ENCODE data around the gene SH3PXD2A.

Gene SH3PXD2A

DNA sequence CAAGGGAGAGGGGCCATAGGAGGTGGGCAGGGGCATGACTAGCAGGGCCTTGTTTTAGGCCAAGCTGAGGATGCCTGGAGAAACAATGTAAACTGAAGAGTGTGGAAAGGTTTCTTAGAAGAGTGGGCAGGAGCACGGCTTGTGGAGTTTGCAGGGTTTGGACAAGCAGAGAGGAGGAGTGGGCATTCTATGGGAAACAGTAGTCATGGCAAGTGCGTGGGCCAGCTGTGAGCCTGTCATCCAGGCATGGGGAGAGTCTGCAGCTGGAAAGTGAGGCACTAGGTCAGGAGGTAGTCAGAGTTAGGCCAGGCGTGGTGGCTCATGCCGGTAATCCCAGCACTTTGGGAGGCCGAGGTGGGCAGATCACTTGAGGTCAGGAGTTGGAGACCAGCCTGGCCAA is 130.1 kb downstream of the SH3PXD2A start:
- no peak for DNase-seq (ENCODE audit: low read depth, low spot score)
- no CpG with 5 or more reads among the region's 5 CpGs for WGBS (ENCODE audit: insufficient coverage, insufficient read length)

DNA sequence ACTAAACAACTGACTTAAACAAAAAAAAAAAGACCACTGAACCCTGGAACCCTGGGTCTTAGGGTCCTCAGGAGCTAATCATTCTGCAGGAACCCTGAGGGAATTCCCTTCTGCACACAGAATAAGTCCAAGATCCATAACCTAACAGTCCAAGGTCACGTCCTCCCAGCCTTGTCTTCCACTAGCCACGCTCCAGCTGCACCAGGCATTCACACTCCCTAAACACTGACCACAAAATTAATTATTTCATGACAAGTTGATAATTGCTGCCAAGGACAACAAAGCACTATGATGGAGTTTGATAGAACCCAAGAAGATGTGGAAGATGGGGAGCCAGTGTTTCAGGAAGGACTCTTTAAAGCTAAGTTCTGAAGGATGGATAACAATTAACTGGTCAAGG is 130.6 kb downstream of the SH3PXD2A start:
- Histone ChIP-seq H3K4me3 (ENCODE audit: low read length) (no peak overlapping the region), H3K27ac (ENCODE audit: low read length) (no peak overlapping the region), H3K27me3 (ENCODE audit: control insufficient read depth, insufficient read depth, low read length) (no peaks in the 10 kb centered on the region), H3K9me3 (ENCODE audit: control insufficient read depth, insufficient read depth, low read length) (no peaks in the 10 kb centered on the region), H3K4me1 (ENCODE audit: control insufficient read depth, insufficient read depth, low read length) (peaks cover 4% of the 10 kb centered on the region), H3K36me3 (ENCODE audit: control insufficient read depth, insufficient read depth, low read length) (no peaks in the 10 kb centered on the region)
- DNase-seq (ENCODE audit: low read depth, low spot score): no peak
- WGBS (ENCODE audit: insufficient coverage, insufficient read length): no CpG with 5 or more reads among the region's 2 CpGs

More for the DNA sequence above, 130.1 kb downstream of the SH3PXD2A start:
- H3K4me1 ChIP-seq (ENCODE audit: control insufficient read depth, insufficient read depth, low read length): peaks cover 6% of the 10 kb centered on the region
- H3K9me3 ChIP-seq (ENCODE audit: control insufficient read depth, insufficient read depth, low read length): no peaks in the 10 kb centered on the region
- no peaks in the 10 kb centered on the region for H3K27me3 ChIP-seq (ENCODE audit: control insufficient read depth, insufficient read depth, low read length)
- H3K27ac ChIP-seq (ENCODE audit: low read length): no peak overlapping the region
- no peak overlapping the region for H3K4me3 ChIP-seq (ENCODE audit: low read length)
- no peaks in the 10 kb centered on the region for H3K36me3 ChIP-seq (ENCODE audit: control insufficient read depth, insufficient read depth, low read length)

DNA sequence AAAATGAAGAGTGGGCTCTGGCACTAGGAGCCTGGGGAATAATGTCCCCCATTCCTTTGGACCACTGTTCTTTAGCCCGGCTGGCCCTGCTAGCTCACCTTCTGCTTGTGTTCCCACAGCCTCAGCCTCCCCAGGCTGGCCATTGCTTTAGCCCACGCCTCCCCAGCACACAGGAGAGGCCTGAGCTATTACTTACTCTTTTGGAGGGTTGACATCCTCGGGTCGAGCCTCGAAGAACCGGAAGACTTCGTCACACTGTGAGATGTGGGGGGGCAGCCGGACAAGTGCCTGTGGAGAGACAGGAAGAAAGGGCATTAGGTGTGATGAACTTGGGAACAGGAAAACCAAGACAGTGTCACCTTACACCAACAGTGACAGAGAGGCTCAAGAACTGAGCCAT is 131.3 kb downstream of the SH3PXD2A start:
- H3K27me3 ChIP-seq (ENCODE audit: control insufficient read depth, insufficient read depth, low read length): no peaks in the 10 kb centered on the region
- WGBS (ENCODE audit: insufficient coverage, insufficient read length): no CpG with 5 or more reads among the region's 8 CpGs
- no peaks in the 10 kb centered on the region for H3K36me3 ChIP-seq (ENCODE audit: control insufficient read depth, insufficient read depth, low read length)
- no peak overlapping the region for H3K4me3 ChIP-seq (ENCODE audit: low read length)
- H3K9me3 ChIP-seq (ENCODE audit: control insufficient read depth, insufficient read depth, low read length): no peaks in the 10 kb centered on the region
- H3K4me1 ChIP-seq (ENCODE audit: control insufficient read depth, insufficient read depth, low read length): no peaks in the 10 kb centered on the region; the same call in 1 of the 2 replicates
- DNase-seq (ENCODE audit: low read depth, low spot score): no peak
- H3K27ac ChIP-seq (ENCODE audit: low read length): no peak overlapping the region

DNA sequence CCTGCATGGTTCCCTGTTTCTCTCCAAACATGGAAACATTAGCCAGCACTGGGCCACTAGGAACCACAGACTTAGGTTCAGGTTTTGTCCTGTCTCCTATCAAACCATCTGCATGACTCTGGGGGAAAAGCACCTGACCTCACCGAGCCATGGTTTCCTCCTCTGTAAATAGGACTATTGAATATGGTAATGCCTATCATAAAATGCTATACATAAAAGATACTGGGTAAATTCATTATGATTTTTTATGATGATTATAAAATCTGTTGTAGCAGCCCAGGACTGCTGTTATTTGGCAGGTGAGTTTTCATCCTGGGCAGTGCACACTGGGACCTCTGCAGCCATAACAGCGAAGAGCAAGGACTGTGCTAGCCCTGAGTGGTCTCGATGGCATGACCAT is 131.8 kb downstream of the SH3PXD2A start:
- WGBS (ENCODE audit: insufficient coverage, insufficient read length): no CpG with 5 or more reads among the region's 3 CpGs

GRCh38 chr10:103722632-103723031 is 132.7 kb downstream of the SH3PXD2A start:
- Histone ChIP-seq H3K27me3 (ENCODE audit: control insufficient read depth, insufficient read depth, low read length) (no peaks in the 10 kb centered on the region), H3K4me3 (ENCODE audit: low read length) (no peak overlapping the region), H3K36me3 (ENCODE audit: control insufficient read depth, insufficient read depth, low read length) (no peaks in the 10 kb centered on the region), H3K9me3 (ENCODE audit: control insufficient read depth, insufficient read depth, low read length) (no peaks in the 10 kb centered on the region), H3K27ac (ENCODE audit: low read length) (no peak overlapping the region), H3K4me1 (ENCODE audit: control insufficient read depth, insufficient read depth, low read length) (no peaks in the 10 kb centered on the region; the same call in 1 of the 2 replicates)
- no peak for DNase-seq (ENCODE audit: low read depth, low spot score)
- WGBS (ENCODE audit: insufficient coverage, insufficient read length): no CpG with 5 or more reads among the region's 7 CpGs

More for the DNA sequence above, 131.8 kb downstream of the SH3PXD2A start:
- H3K9me3 ChIP-seq (ENCODE audit: control insufficient read depth, insufficient read depth, low read length): no peaks in the 10 kb centered on the region
- no peaks in the 10 kb centered on the region for H3K27me3 ChIP-seq (ENCODE audit: control insufficient read depth, insufficient read depth, low read length)
- no peak overlapping the region for H3K27ac ChIP-seq (ENCODE audit: low read length)
- no peaks in the 10 kb centered on the region for H3K36me3 ChIP-seq (ENCODE audit: control insufficient read depth, insufficient read depth, low read length)
- H3K4me3 ChIP-seq (ENCODE audit: low read length): no peak overlapping the region
- DNase-seq (ENCODE audit: low read depth, low spot score): no peak
- no peaks in the 10 kb centered on the region; the same call in 1 of the 2 replicates for H3K4me1 ChIP-seq (ENCODE audit: control insufficient read depth, insufficient read depth, low read length)

DNA sequence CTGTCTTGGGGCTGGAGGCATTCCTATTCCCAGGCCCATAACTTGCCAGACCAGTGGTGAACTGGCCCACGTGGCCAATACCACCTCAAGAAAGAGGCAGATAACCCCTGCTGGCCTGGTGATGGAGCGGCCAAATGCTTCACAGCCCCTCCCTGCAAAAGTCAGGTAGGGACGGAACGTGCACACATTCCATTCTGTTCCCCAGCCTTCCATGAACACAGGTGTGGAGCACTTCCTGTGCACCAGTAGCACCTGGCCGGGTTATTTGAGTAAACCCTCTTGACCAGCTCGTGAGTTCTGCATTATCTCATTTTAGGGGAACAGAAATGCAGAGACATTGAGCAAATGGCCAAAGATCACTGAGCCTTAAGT is 134.4 kb downstream of the SH3PXD2A start:
- Histone ChIP-seq H3K4me3 (ENCODE audit: low read length) (no peak overlapping the region), H3K36me3 (ENCODE audit: control insufficient read depth, insufficient read depth, low read length) (no peaks in the 10 kb centered on the region), H3K9me3 (ENCODE audit: control insufficient read depth, insufficient read depth, low read length) (no peaks in the 10 kb centered on the region), H3K27me3 (ENCODE audit: control insufficient read depth, insufficient read depth, low read length) (no peaks in the 10 kb centered on the region), H3K27ac (ENCODE audit: low read length) (no peak overlapping the region), H3K4me1 (ENCODE audit: control insufficient read depth, insufficient read depth, low read length) (no peaks in the 10 kb centered on the region; the same call in 1 of the 2 replicates)
- WGBS (ENCODE audit: insufficient coverage, insufficient read length): no CpG with 5 or more reads among the region's 6 CpGs
- DNase-seq (ENCODE audit: low read depth, low spot score): no peak

- DNase-seq (ENCODE audit: low read depth, low spot score): no peak
- no CpG with 5 or more reads among the region's 17 CpGs for WGBS (ENCODE audit: insufficient coverage, insufficient read length)
- Histone ChIP-seq H3K27ac (ENCODE audit: low read length) (no peak overlapping the region), H3K36me3 (ENCODE audit: control insufficient read depth, insufficient read depth, low read length) (no peaks in the 10 kb centered on the region), H3K27me3 (ENCODE audit: control insufficient read depth, insufficient read depth, low read length) (no peaks in the 10 kb centered on the region), H3K9me3 (ENCODE audit: control insufficient read depth, insufficient read depth, low read length) (no peaks in the 10 kb centered on the region), H3K4me3 (ENCODE audit: low read length) (no peak overlapping the region), H3K4me1 (ENCODE audit: control insufficient read depth, insufficient read depth, low read length) (no peaks in the 10 kb centered on the region; the same call in 1 of the 2 replicates)
Measured at GRCh38 chr10:103720328-103720963, 134.9 kb downstream of the SH3PXD2A start.

GRCh38 chr10:103719036-103719435 is 136.3 kb downstream of the SH3PXD2A start:
- Histone ChIP-seq H3K4me1 (ENCODE audit: control insufficient read depth, insufficient read depth, low read length) (no peaks in the 10 kb centered on the region; the same call in 1 of the 2 replicates), H3K4me3 (ENCODE audit: low read length) (no peak overlapping the region)
- WGBS (ENCODE audit: insufficient coverage, insufficient read length): no CpG with 5 or more reads among the region's 5 CpGs

DNA sequence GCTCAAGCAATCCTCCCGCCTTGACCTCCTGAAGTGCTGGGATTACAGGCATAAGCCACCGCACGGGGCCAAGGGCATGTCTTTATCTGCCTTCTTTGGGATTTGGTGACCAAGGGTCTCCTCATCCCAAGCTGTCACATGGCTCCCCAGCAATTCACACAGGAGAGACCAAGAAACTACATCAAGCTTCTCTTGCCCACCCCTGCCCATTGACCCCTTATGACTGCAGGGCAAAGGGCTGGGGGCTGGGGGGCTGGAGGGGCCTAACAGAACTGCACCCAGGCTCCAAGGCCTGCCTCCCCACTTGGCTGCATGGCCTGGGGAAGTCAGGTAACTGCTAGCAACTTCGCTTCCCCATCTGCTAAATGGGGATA is 137.1 kb downstream of the SH3PXD2A start:
- H3K4me3 ChIP-seq (ENCODE audit: low read length): no peak overlapping the region
- H3K9me3 ChIP-seq (ENCODE audit: control insufficient read depth, insufficient read depth, low read length): no peaks in the 10 kb centered on the region
- H3K27ac ChIP-seq (ENCODE audit: low read length): no peak overlapping the region
- H3K27me3 ChIP-seq (ENCODE audit: control insufficient read depth, insufficient read depth, low read length): no peaks in the 10 kb centered on the region
- no peaks in the 10 kb centered on the region for H3K36me3 ChIP-seq (ENCODE audit: control insufficient read depth, insufficient read depth, low read length)
- DNase-seq (ENCODE audit: low read depth, low spot score): no peak
- no peaks in the 10 kb centered on the region; the same call in 1 of the 2 replicates for H3K4me1 ChIP-seq (ENCODE audit: control insufficient read depth, insufficient read depth, low read length)
- no CpG with 5 or more reads among the region's 4 CpGs for WGBS (ENCODE audit: insufficient coverage, insufficient read length)

More at GRCh38 chr10:103719036-103719435, 136.3 kb downstream of the SH3PXD2A start:
- no peaks in the 10 kb centered on the region for H3K9me3 ChIP-seq (ENCODE audit: control insufficient read depth, insufficient read depth, low read length)
- DNase-seq (ENCODE audit: low read depth, low spot score): no peak
- no peaks in the 10 kb centered on the region for H3K27me3 ChIP-seq (ENCODE audit: control insufficient read depth, insufficient read depth, low read length)
- H3K27ac ChIP-seq (ENCODE audit: low read length): no peak overlapping the region
- no peaks in the 10 kb centered on the region for H3K36me3 ChIP-seq (ENCODE audit: control insufficient read depth, insufficient read depth, low read length)

- H3K4me1 ChIP-seq (ENCODE audit: control insufficient read depth, insufficient read depth, low read length): no peaks in the 10 kb centered on the region; the same call in 1 of the 2 replicates
- no peaks in the 10 kb centered on the region for H3K36me3 ChIP-seq (ENCODE audit: control insufficient read depth, insufficient read depth, low read length)
- no peaks in the 10 kb centered on the region for H3K9me3 ChIP-seq (ENCODE audit: control insufficient read depth, insufficient read depth, low read length)
- H3K4me3 ChIP-seq (ENCODE audit: low read length): no peak overlapping the region
- no peak overlapping the region for H3K27ac ChIP-seq (ENCODE audit: low read length)
- no peaks in the 10 kb centered on the region for H3K27me3 ChIP-seq (ENCODE audit: control insufficient read depth, insufficient read depth, low read length)
- WGBS (ENCODE audit: insufficient coverage, insufficient read length): no CpG with 5 or more reads among the region's 11 CpGs
- DNase-seq (ENCODE audit: low read depth, low spot score): no peak
Measured at GRCh38 chr10:103717341-103718246, 137.8 kb downstream of the SH3PXD2A start.

Measured in iPS DF 6.9 (cell line).